ENCODE results near the gene RET. TPM values are rescaled to one million over a fixed set of nuclear protein-coding genes. Genes with fewer than 3 reads are reported as not detected.

RET gene
- total RNA-seq, 1 experiment from 2014 or later: not detected

DNA sequence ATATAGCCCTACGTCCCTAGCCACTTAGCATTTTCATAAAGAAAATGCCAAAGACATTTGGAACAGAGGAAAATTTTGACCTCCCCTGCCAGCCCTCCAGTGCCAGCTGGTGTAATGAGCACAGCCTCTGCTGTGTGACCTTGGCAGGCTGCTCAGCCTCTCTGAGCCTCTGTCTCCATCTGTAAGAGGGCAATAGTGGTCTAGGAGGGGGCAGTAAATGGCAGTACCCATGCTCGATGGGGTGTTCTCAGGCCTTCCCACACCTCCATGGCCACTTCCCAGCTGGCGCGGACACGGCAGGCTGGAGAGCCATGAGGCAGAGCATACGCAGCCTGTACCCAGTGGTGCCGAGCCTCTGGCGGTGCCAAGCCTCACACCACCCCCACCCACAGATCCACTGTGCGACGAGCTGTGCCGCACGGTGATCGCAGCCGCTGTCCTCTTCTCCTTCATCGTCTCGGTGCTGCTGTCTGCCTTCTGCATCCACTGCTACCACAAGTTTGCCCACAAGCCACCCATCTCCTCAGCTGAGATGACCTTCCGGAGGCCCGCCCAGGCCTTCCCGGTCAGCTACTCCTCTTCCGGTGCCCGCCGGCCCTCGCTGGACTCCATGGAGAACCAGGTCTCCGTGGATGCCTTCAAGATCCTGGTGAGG, 37.3 kb downstream of the RET start:
- Histone ChIP-seq H3K9ac (ENCODE audit: low read length) (no peak overlapping the region), H3K27me3 (ENCODE audit: low read length) (no peaks in the 10 kb centered on the region), H3K79me2 (ENCODE audit: low read length) (no peaks in the 10 kb centered on the region), H3K4me2 (ENCODE audit: low read depth, low read length, poor library complexity, severe bottlenecking) (no peak overlapping the region), H3K36me3 (ENCODE audit: insufficient read depth, low read length) (no peaks in the 10 kb centered on the region), H3K4me1 (ENCODE audit: low read length) (no peaks in the 10 kb centered on the region), H3K9me3 (ENCODE audit: low read length) (no peaks in the 10 kb centered on the region), H3K27ac (ENCODE audit: low read length) (no peak overlapping the region), H4K20me1 (ENCODE audit: insufficient read depth, low read depth, low read length) (no peaks in the 10 kb centered on the region), H3K4me3 (ENCODE audit: low read length) (no peak overlapping the region), H3K9me2 (replicated peaks; ENCODE audit: insufficient read depth, low read length) (no peaks in the 10 kb centered on the region), H2AFZ (ENCODE audit: low read length) (no peak overlapping the region)
- no peak for DNase-seq

DNA sequence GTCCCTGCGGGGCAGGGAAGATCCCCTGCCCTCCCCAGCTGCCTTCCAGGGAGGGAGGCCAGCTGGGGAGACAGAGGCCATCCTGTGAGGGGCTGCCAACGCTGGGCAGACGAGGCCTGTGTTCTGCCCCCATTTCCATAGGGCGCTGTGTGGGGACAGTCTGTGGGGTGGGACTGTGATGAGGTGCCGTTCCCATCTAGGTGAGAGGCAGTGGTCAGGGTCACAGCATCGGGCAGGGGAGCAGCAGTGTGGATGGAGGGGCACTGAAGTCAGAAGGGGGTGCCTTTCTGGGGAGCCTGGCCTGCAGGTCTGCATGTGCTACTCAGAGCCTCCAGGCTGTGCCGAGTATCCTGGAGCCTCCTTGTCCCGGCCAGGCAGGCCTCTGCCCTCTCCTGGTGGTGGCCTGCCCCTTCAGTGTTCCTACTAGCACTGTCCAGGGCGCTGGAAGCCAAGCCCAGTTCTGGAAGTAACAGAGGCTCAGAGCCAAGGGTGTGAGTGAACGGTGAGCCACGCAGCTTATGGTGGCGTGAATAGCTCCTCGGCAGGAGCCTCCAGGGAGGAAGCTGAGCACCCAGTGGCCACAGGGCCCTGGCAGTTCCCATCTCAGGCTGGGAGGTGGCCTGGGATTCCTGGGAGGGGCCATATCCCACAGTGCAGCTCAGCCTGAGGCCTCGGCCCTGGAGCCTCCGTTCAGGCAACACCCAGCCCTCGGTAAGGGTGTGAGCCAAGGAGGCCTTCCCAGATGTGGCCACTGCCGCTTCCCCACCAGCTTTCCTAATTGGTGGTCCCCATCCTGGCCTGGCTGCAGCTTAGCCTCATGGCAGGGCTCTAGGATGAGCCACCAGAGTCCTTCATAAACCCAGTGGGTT, 38.1 kb downstream of the RET start:
- Histone ChIP-seq H2AFZ (ENCODE audit: low read length) (no peak overlapping the region), H3K9me2 (replicated peaks; ENCODE audit: insufficient read depth, low read length) (no peaks in the 10 kb centered on the region), H3K4me2 (ENCODE audit: low read depth, low read length, poor library complexity, severe bottlenecking) (no peak overlapping the region), H3K27ac (ENCODE audit: low read length) (no peak overlapping the region), H3K9me3 (ENCODE audit: low read length) (no peaks in the 10 kb centered on the region), H3K79me2 (ENCODE audit: low read length) (no peaks in the 10 kb centered on the region), H3K4me1 (ENCODE audit: low read length) (no peaks in the 10 kb centered on the region), H3K27me3 (ENCODE audit: low read length) (no peaks in the 10 kb centered on the region), H3K4me3 (ENCODE audit: low read length) (no peak overlapping the region), H4K20me1 (ENCODE audit: insufficient read depth, low read depth, low read length) (no peaks in the 10 kb centered on the region), H3K36me3 (ENCODE audit: insufficient read depth, low read length) (no peaks in the 10 kb centered on the region), H3K9ac (ENCODE audit: low read length) (no peak overlapping the region)
- DNase-seq: no peak

DNA sequence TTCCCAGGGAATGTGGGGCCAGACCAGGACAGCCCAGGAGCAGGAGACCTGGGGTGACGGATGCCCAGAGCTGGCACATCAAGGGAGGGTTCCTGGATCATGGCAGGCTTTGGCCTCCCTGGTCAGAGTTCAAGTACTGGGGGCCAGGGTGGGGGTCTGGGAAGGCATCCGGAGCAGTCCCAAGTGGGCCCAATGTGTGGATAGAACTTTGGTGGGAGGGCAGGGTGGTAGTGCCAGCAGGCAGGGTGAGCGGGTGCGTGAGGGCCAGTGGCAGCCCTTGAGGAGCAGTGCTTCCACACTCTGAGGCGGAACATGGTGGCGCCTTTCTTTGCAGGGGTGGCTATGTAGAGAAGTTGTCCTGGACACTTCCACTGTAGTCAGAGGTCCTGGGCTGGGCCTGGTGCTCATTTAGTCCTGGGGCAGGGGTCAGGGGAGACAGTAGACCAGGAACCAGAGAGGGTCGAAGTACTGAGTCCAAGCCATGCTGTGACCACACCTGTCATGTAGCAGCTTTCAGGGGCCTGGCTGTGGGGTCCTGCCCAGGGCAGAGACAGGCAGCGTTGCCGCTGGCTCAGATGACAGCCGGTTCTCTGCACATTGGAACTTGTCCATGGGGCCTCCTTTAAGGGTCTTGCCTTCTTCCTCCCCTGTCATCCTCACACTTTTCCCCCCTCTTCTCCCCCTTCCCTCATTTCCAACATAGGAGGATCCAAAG, 39.2 kb downstream of the RET start:
- H3K9me2 ChIP-seq (replicated peaks; ENCODE audit: insufficient read depth, low read length): no peaks in the 10 kb centered on the region
- no peaks in the 10 kb centered on the region for H3K9me3 ChIP-seq (ENCODE audit: low read length)
- H3K79me2 ChIP-seq (ENCODE audit: low read length): no peaks in the 10 kb centered on the region
- H3K9ac ChIP-seq (ENCODE audit: low read length): no peak overlapping the region
- no peaks in the 10 kb centered on the region for H4K20me1 ChIP-seq (ENCODE audit: insufficient read depth, low read depth, low read length)
- DNase-seq: no peak
- H3K36me3 ChIP-seq (ENCODE audit: insufficient read depth, low read length): no peaks in the 10 kb centered on the region
- no peak overlapping the region for H3K4me3 ChIP-seq (ENCODE audit: low read length)
- no peak overlapping the region for H3K4me2 ChIP-seq (ENCODE audit: low read depth, low read length, poor library complexity, severe bottlenecking)
- H3K27me3 ChIP-seq (ENCODE audit: low read length): no peaks in the 10 kb centered on the region
- no peak overlapping the region for H3K27ac ChIP-seq (ENCODE audit: low read length)
- no peak overlapping the region for H2AFZ ChIP-seq (ENCODE audit: low read length)
- no peaks in the 10 kb centered on the region for H3K4me1 ChIP-seq (ENCODE audit: low read length)

- H3K27me3 ChIP-seq (ENCODE audit: low read length): no peaks in the 10 kb centered on the region
- no peak overlapping the region for H2AFZ ChIP-seq (ENCODE audit: low read length)
- no peak overlapping the region for H3K4me2 ChIP-seq (ENCODE audit: low read depth, low read length, poor library complexity, severe bottlenecking)
- H4K20me1 ChIP-seq (ENCODE audit: insufficient read depth, low read depth, low read length): no peaks in the 10 kb centered on the region
- H3K9me3 ChIP-seq (ENCODE audit: low read length): no peaks in the 10 kb centered on the region
- DNase-seq: no peak
- H3K9ac ChIP-seq (ENCODE audit: low read length): no peak overlapping the region
- no peaks in the 10 kb centered on the region for H3K79me2 ChIP-seq (ENCODE audit: low read length)
- H3K4me3 ChIP-seq (ENCODE audit: low read length): no peak overlapping the region
- no peaks in the 10 kb centered on the region for H3K9me2 ChIP-seq (replicated peaks; ENCODE audit: insufficient read depth, low read length)
- no peaks in the 10 kb centered on the region for H3K36me3 ChIP-seq (ENCODE audit: insufficient read depth, low read length)
- H3K4me1 ChIP-seq (ENCODE audit: low read length): no peaks in the 10 kb centered on the region
- no peak overlapping the region for H3K27ac ChIP-seq (ENCODE audit: low read length)
Observed at GRCh38 chr10:43116596-43116995, 39.7 kb downstream of the RET start.

DNA sequence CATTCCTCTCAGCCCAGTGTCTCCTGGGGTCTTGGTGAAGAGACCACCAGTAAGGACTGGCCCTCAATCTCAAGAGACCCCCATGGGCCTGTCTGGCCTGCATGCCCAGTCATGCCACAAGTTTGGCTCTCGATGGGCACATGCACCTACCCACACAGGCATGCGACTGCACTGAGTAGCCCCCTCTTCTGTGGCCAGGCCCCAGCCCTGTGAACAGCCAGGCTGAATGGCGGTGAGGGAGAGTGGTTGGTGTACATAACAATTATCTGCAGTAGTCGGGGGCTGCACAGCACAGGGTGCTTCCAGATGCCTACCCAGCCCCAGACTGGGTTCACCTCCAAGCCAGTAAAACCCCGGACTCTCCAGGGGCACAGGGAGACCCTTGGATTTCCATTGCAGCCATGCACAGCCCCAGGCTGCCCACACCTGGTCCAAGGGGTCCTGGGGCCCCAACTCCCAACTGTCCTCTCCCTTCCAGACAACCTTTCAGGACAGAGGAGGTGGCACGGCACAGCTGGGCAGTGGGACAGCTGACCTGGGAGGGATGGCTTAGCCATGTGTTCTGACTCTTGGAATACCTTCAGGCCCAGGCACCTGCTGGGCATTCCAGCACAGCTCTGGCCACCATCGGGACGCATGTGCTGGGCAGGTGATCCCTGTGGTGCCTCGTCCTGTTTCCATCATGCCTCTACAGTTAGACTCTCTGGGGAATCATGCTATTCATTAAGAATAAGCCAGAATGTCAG, 40.3 kb downstream of the RET start:
- H3K79me2 ChIP-seq (ENCODE audit: low read length): no peaks in the 10 kb centered on the region
- no peak for DNase-seq
- no peaks in the 10 kb centered on the region for H3K27me3 ChIP-seq (ENCODE audit: low read length)
- no peak overlapping the region for H2AFZ ChIP-seq (ENCODE audit: low read length)
- H4K20me1 ChIP-seq (ENCODE audit: insufficient read depth, low read depth, low read length): no peaks in the 10 kb centered on the region
- no peak overlapping the region for H3K27ac ChIP-seq (ENCODE audit: low read length)
- H3K4me3 ChIP-seq (ENCODE audit: low read length): no peak overlapping the region
- no peaks in the 10 kb centered on the region for H3K9me3 ChIP-seq (ENCODE audit: low read length)
- no peak overlapping the region for H3K9ac ChIP-seq (ENCODE audit: low read length)
- no peaks in the 10 kb centered on the region for H3K9me2 ChIP-seq (replicated peaks; ENCODE audit: insufficient read depth, low read length)
- H3K4me2 ChIP-seq (ENCODE audit: low read depth, low read length, poor library complexity, severe bottlenecking): no peak overlapping the region
- no peaks in the 10 kb centered on the region for H3K4me1 ChIP-seq (ENCODE audit: low read length)
- H3K36me3 ChIP-seq (ENCODE audit: insufficient read depth, low read length): no peaks in the 10 kb centered on the region

DNA sequence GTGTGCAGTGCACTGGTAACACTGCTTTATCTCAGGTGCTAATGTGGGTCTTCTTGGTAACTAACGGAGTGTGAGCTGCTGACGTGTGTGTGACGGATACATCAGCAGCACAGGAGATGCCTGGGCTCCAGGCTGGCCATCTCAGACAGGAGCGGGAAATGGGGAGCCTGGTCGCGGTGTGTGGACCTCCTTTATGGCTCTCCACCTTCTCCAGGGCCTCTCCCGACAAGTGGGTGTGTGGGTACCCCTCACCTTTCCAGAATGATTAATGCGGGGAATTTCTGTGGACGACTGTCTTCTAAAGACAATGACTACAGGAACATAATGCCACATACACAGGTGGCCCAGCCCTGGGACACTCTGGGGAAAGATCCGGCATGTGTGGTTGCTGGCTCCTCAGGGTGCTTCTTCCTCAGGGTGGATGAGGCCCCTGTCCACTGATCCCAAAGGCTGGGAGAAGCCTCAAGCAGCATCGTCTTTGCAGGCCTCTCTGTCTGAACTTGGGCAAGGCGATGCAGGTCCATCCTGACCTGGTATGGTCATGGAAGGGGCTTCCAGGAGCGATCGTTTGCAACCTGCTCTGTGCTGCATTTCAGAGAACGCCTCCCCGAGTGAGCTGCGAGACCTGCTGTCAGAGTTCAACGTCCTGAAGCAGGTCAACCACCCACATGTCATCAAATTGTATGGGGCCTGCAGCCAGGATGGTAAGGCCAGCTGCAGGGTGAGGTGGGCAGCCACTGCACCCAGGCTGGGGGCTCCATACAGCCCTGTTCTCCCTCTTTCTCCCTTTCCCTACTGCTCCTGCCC, 41.1 kb downstream of the RET start:
- no peak overlapping the region for H3K9ac ChIP-seq (ENCODE audit: low read length)
- H3K9me3 ChIP-seq (ENCODE audit: low read length): no peaks in the 10 kb centered on the region
- H3K4me2 ChIP-seq (ENCODE audit: low read depth, low read length, poor library complexity, severe bottlenecking): no peak overlapping the region
- H3K27me3 ChIP-seq (ENCODE audit: low read length): no peaks in the 10 kb centered on the region
- H2AFZ ChIP-seq (ENCODE audit: low read length): no peak overlapping the region
- no peaks in the 10 kb centered on the region for H4K20me1 ChIP-seq (ENCODE audit: insufficient read depth, low read depth, low read length)
- H3K9me2 ChIP-seq (replicated peaks; ENCODE audit: insufficient read depth, low read length): no peaks in the 10 kb centered on the region
- H3K79me2 ChIP-seq (ENCODE audit: low read length): no peaks in the 10 kb centered on the region
- no peak overlapping the region for H3K27ac ChIP-seq (ENCODE audit: low read length)
- no peak for DNase-seq
- no peak overlapping the region for H3K4me3 ChIP-seq (ENCODE audit: low read length)
- no peaks in the 10 kb centered on the region for H3K4me1 ChIP-seq (ENCODE audit: low read length)
- no peaks in the 10 kb centered on the region for H3K36me3 ChIP-seq (ENCODE audit: insufficient read depth, low read length)

- no peak overlapping the region for H3K4me3 ChIP-seq (ENCODE audit: low read length)
- H3K27ac ChIP-seq (ENCODE audit: low read length): no peak overlapping the region
- DNase-seq: no peak
- H4K20me1 ChIP-seq (ENCODE audit: insufficient read depth, low read depth, low read length): no peaks in the 10 kb centered on the region
- H3K36me3 ChIP-seq (ENCODE audit: insufficient read depth, low read length): no peaks in the 10 kb centered on the region
- H3K4me1 ChIP-seq (ENCODE audit: low read length): no peaks in the 10 kb centered on the region
- no peak overlapping the region for H2AFZ ChIP-seq (ENCODE audit: low read length)
- no peak overlapping the region for H3K9ac ChIP-seq (ENCODE audit: low read length)
- no peak overlapping the region for H3K4me2 ChIP-seq (ENCODE audit: low read depth, low read length, poor library complexity, severe bottlenecking)
- no peaks in the 10 kb centered on the region for H3K79me2 ChIP-seq (ENCODE audit: low read length)
- H3K9me2 ChIP-seq (replicated peaks; ENCODE audit: insufficient read depth, low read length): no peaks in the 10 kb centered on the region
- no peaks in the 10 kb centered on the region for H3K27me3 ChIP-seq (ENCODE audit: low read length)
- no peaks in the 10 kb centered on the region for H3K9me3 ChIP-seq (ENCODE audit: low read length)
Observed at GRCh38 chr10:43118631-43119415, 42.0 kb downstream of the RET start.

Data from Karpas-422 (cell line).